SK-N-SH (cell line): ENCODE measurements around the gene NEGR1. TPM values are rescaled to one million over a fixed set of nuclear protein-coding genes. Genes with fewer than 3 reads are reported as not detected.

Source experiments
- CTCF ChIA-PET: fragments of 300-600, 350-600 bp; formaldehyde crosslinking; extraction: SDS; loops from one replicate; lab custom pipeline; 2021; lab: Yijun Ruan, JAX
- POLR2A ChIA-PET: fragments of 350-600 bp; sonication (Branson Sonifier 250); formaldehyde crosslinking; extraction: SDS; loops from one replicate; lab custom pipeline; 2020; ENCODE audit warnings: antibody characterized with exemption, inconsistent platforms; lab: Yijun Ruan, JAX
- DNase-seq: peaks from one replicate; pipeline ENCODE4 v3.0.0; 2012
- H2AFZ ChIP-seq: fragments of 200-600 bp; sonication (generic); 2 replicates; pipeline ENCODE4 v1.8.1; 2016; ENCODE audit warnings: antibody characterized with exemption, mild to moderate bottlenecking, low read depth
- H3F3A ChIP-seq: fragments of 200-600 bp; sonication (generic); replicated peaks from 2 replicates; pipeline ENCODE3; 2016; ENCODE audit warnings: antibody characterized with exemption, mild to moderate bottlenecking; ENCODE audit not compliant: insufficient read depth
- H3K27ac ChIP-seq, 2 experiments: fragments of 200-500 bp in 1 of 2; fragments of 200-600 bp in 1 of 2; sonication (Bioruptor generic) in 1 of 2; sonication (generic), shearing (Covaris generic) in 1 of 2; 2 replicates each; pipeline versions ENCODE4 v1.5.1 to v1.6.1; 2014 to 2016; ENCODE audit warnings: low read depth in 2 of 2, inconsistent platforms in 1 of 2, low read length in 1 of 2, mild to moderate bottlenecking in 1 of 2, mixed read lengths in 1 of 2
- H3K27me3 ChIP-seq: fragments of 200-600 bp; sonication (generic), shearing (Covaris generic); 2 replicates; pipeline ENCODE4 v1.6.1; 2016; ENCODE audit warnings: mixed run types; ENCODE audit not compliant: insufficient read depth
- H3K36me3 ChIP-seq, 2 experiments: fragments of 200-500 bp in 1 of 2; fragments of 200-600 bp in 1 of 2; sonication (Bioruptor generic) in 1 of 2; sonication (generic) in 1 of 2; replicated peaks in 1 of 2; 2 replicates each; pipeline versions ENCODE3 to v1.5.1; 2014 to 2016; ENCODE audit warnings: low read length in 1 of 2, mild to moderate bottlenecking in 1 of 2; ENCODE audit not compliant: insufficient read depth in 2 of 2, control insufficient read depth in 1 of 2
- H3K4me1 ChIP-seq, 2 experiments: fragments of 200-500 bp in 1 of 2; fragments of 200-600 bp in 1 of 2; sonication (Bioruptor generic) in 1 of 2; sonication (generic), shearing (Covaris generic) in 1 of 2; 2 replicates each; pipeline versions ENCODE4 v1.5.1 to v1.6.1; 2014 to 2016; ENCODE audit warnings: low read depth in 1 of 2, low read length in 1 of 2, mixed run types in 1 of 2; ENCODE audit not compliant: insufficient read depth in 2 of 2, control insufficient read depth in 1 of 2
- H3K4me2 ChIP-seq: fragments of 200-600 bp; sonication (generic), shearing (Covaris generic); 2 replicates; pipeline ENCODE4 v1.6.1; 2017; ENCODE audit warnings: mixed run types
- H3K4me3 ChIP-seq, 2 experiments: fragments of 200-500 bp in 1 of 2; fragments of 200-600 bp in 1 of 2; sonication (Bioruptor generic) in 1 of 2; sonication (generic), shearing (Covaris generic) in 1 of 2; 2 replicates each; pipeline versions ENCODE4 v1.5.1 to v1.8.1; 2014 to 2016; ENCODE audit warnings: low read depth in 2 of 2, inconsistent platforms in 1 of 2, low read length in 1 of 2, mild to moderate bottlenecking in 1 of 2, mixed read lengths in 1 of 2, moderate library complexity in 1 of 2
- H3K79me2 ChIP-seq: fragments of 200-600 bp; sonication (generic); 2 replicates; pipeline ENCODE4 v1.8.1; 2017; ENCODE audit warnings: mild to moderate bottlenecking; ENCODE audit not compliant: insufficient read depth
- H3K9ac ChIP-seq: fragments of 200-600 bp; sonication (generic); 2 replicates; pipeline ENCODE4 v1.6.1; 2017; ENCODE audit warnings: mixed run types
- H3K9me2 ChIP-seq: fragments of 200-600 bp; sonication (generic); 2 replicates; pipeline ENCODE4 v1.6.1; 2017; ENCODE audit warnings: mixed run types
- H3K9me3 ChIP-seq: fragments of 200-600 bp; sonication (generic); 2 replicates; pipeline ENCODE4 v1.6.1; 2017; ENCODE audit warnings: mixed run types, mild to moderate bottlenecking, moderate library complexity
- H4K20me1 ChIP-seq: fragments of 200-600 bp; sonication (generic); 2 replicates; pipeline ENCODE4 v1.6.1; 2017; ENCODE audit warnings: mild to moderate bottlenecking, mixed run types; ENCODE audit not compliant: insufficient read depth
- CHD2 ChIP-seq: fragments of 150-350 bp; IDR thresholded peaks from 2 replicates; pipeline ENCODE4 v1.6.1; 2018; ENCODE audit warnings: low read length; ENCODE audit not compliant: partially characterized antibody
- EP300 ChIP-seq, 2 experiments: IDR thresholded peaks; 2 replicates each; pipeline versions ENCODE4 v1.4.0 to v1.6.1; 2012; ENCODE audit warnings: borderline replicate concordance in 1 of 2, low read depth in 1 of 2, low read length in 1 of 2
- EZH2phosphoT487 ChIP-seq: fragments of 200-600 bp; sonication (generic); IDR thresholded peaks from 2 replicates; pipeline ENCODE4 v1.6.1; 2017; ENCODE audit warnings: low read depth, mixed run types, mild to moderate bottlenecking, antibody characterized with exemption, moderate library complexity, borderline replicate concordance
- FOSL2 ChIP-seq: IDR thresholded peaks from 2 replicates; pipeline ENCODE4 v1.4.0; 2012; ENCODE audit warnings: low read depth, mild to moderate bottlenecking, moderate library complexity, borderline replicate concordance
- IRF3 ChIP-seq: fragments of 150-350 bp; IDR thresholded peaks from 2 replicates; pipeline ENCODE4 v1.6.1; 2016; ENCODE audit warnings: mild to moderate bottlenecking, low read depth, low read length
- JUND ChIP-seq: IDR thresholded peaks from 2 replicates; pipeline ENCODE4 v1.4.0; 2012
- NFIC ChIP-seq: IDR thresholded peaks from 2 replicates; pipeline ENCODE4 v1.4.0; 2012; ENCODE audit warnings: borderline replicate concordance
- RAD21 ChIP-seq: IDR thresholded peaks from 2 replicates; pipeline ENCODE4 v1.6.1; 2012; ENCODE audit warnings: mild to moderate bottlenecking, low read length
- RCOR1 ChIP-seq: fragments of 150-350 bp; IDR thresholded peaks from 2 replicates; pipeline ENCODE4 v1.6.1; 2017; ENCODE audit warnings: antibody characterized with exemption, low read length
- RFX5 ChIP-seq: IDR thresholded peaks from 2 replicates; pipeline ENCODE4 v1.6.1; 2012; ENCODE audit warnings: mild to moderate bottlenecking, improper control_type of control experiment, low read length
- SIN3A ChIP-seq: IDR thresholded peaks from 2 replicates; pipeline ENCODE4 v1.6.1; 2012; ENCODE audit warnings: low read depth, mild to moderate bottlenecking, low read length, moderate library complexity, borderline replicate concordance
- SMC3 ChIP-seq: IDR thresholded peaks from 2 replicates; pipeline ENCODE4 v1.6.1; 2012; ENCODE audit warnings: low read depth, low read length, improper control_type of control experiment
- YY1 ChIP-seq: IDR thresholded peaks from 2 replicates; pipeline ENCODE4 v1.4.0; 2012; ENCODE audit warnings: low read depth, mild to moderate bottlenecking
- WGBS: methylation state at CpG from one replicate; pipeline ENCODE4 v1.1.6; 2017; ENCODE audit warnings: low lambda C conversion rate; 5-methylcytosine and 5-hydroxymethylcytosine counted together
- polyA plus RNA-seq, 3 experiments: library from polyadenylated mRNA; depleted of rRNA; stranded (reverse); fragments of >200 nt; gene quantifications; 2 replicates each; pipeline ENCODE4 v1.2.3, GENCODE V29; 2012
- TF ChIP-seq, protein P1 (sequence below): IDR thresholded peaks from 2 replicates; pipeline ENCODE4 v1.4.0; 2012; ENCODE audit warnings: low read depth
- TF ChIP-seq, protein P2 (sequence below): IDR thresholded peaks from 2 replicates; pipeline ENCODE4 v1.4.0; 2012; ENCODE audit warnings: low read depth, borderline replicate concordance

Gene NEGR1
- polyA plus RNA-seq, 1 of the 3 experiments (the other 2 are of a cell fraction) = 0.21 TPM

- Histone ChIP-seq H3K36me3 (no peaks in the 10 kb centered on the region), H3K4me1 (peaks cover 2 to 11% of the 10 kb centered on the region in 2 experiments; a peak in 3 of 4 replicates), H3K27ac (no peak overlapping the region), H3K4me2 (no peak overlapping the region), H4K20me1 (peaks cover 4% of the 10 kb centered on the region; the same call in 1 of the 2 replicates), H3K27me3 (no peaks in the 10 kb centered on the region), H3K4me3 (no peak overlapping the region), H3K9me3 (no peaks in the 10 kb centered on the region), H3K9me2 (no peaks in the 10 kb centered on the region), H3F3A (no peaks in the 10 kb centered on the region), H3K9ac (no peak overlapping the region), H3K79me2 (no peaks in the 10 kb centered on the region), H2AFZ (no peak overlapping the region)
- TF ChIP-seq CHD2 = no peak
- no peak for TF ChIP-seq RAD21
- no peak for TF ChIP-seq RFX5
- TF ChIP-seq FOSL2 = no peak
- no peak for TF ChIP-seq JUND
- DNase-seq = no peak
- ChIA-PET POLR2A (no interaction called here), CTCF (interaction anchor here (1.3 kb wide), 1 partner anchor 10 kb away, joined by 3 read pairs; no protein-coding TSS in a partner anchor)
Observed at GRCh38 chr1:71861022-71861421, 421.3 kb downstream of the NEGR1 start.

GRCh38 chr1:71859806-71860205 is 422.5 kb downstream of the NEGR1 start:
- Histone ChIP-seq H3K4me2 (no peak overlapping the region), H3K27ac (no peak overlapping the region), H3K9ac (no peak overlapping the region), H3K4me1 (peaks cover 2 to 11% of the 10 kb centered on the region in 2 experiments; a peak in 2 of 4 replicates)
- CTCF ChIA-PET = no interaction called here
- TF ChIP-seq RAD21 (no peak), SIN3A (no peak), CHD2 (no peak), EZH2phosphoT487 (no peak), RCOR1 (no peak), IRF3 (no peak), EP300 (IDR thresholded peaks at IDR 0.05; ENCODE audit: borderline replicate concordance in 1 of 2, low read depth in 1 of 2, low read length in 1 of 2) (no peak), SMC3 (no peak), YY1 (no peak), RFX5 (no peak), NFIC (no peak), JUND (no peak)
- TF ChIP-seq, protein P1, sequence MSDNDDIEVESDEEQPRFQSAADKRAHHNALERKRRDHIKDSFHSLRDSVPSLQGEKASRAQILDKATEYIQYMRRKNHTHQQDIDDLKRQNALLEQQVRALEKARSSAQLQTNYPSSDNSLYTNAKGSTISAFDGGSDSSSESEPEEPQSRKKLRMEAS = no peak
- TF ChIP-seq, protein P2, sequence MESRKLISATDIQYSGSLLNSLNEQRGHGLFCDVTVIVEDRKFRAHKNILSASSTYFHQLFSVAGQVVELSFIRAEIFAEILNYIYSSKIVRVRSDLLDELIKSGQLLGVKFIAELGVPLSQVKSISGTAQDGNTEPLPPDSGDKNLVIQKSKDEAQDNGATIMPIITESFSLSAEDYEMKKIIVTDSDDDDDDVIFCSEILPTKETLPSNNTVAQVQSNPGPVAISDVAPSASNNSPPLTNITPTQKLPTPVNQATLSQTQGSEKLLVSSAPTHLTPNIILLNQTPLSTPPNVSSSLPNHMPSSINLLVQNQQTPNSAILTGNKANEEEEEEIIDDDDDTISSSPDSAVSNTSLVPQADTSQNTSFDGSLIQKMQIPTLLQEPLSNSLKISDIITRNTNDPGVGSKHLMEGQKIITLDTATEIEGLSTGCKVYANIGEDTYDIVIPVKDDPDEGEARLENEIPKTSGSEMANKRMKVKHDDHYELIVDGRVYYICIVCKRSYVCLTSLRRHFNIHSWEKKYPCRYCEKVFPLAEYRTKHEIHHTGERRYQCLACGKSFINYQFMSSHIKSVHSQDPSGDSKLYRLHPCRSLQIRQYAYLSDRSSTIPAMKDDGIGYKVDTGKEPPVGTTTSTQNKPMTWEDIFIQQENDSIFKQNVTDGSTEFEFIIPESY = no peak
- TF ChIP-seq, all 33 proteins: peak for 0
- Histone ChIP-seq H3F3A (no peaks in the 10 kb centered on the region), H2AFZ (no peak overlapping the region), H4K20me1 (peaks cover 4% of the 10 kb centered on the region; the same call in 1 of the 2 replicates), H3K9me3 (no peaks in the 10 kb centered on the region), H3K36me3 (no peaks in the 10 kb centered on the region), H3K79me2 (no peaks in the 10 kb centered on the region), H3K9me2 (no peaks in the 10 kb centered on the region), H3K4me3 (no peak overlapping the region), H3K27me3 (no peaks in the 10 kb centered on the region)
- POLR2A ChIA-PET = no interaction called here
- 58% methylated on average over 2 of the region's 2 CpGs for WGBS
- DNase-seq = no peak
